K562 (cell line): ENCODE results near the gene ZMAT1. TPM values are rescaled to one million over a fixed set of nuclear protein-coding genes. Genes with fewer than 3 reads are reported as not detected.
A peak's percentile ranks its signal among the peaks of the same experiment; 100 is the strongest.

Source experiments
- ATAC-seq: fragments of 200-7000 bp; cut with Tn5 transposase; 3 replicates; pipeline ENCODE4 v1.9.1; 2020; ENCODE audit warnings: moderate library complexity
- BruUV-seq: library from RNA; stranded (reverse); fragments of 400-500 nt; replicated peaks from 2 replicates; lab custom pipeline; 2021; lab: Mats Ljungman, UMichigan
- CTCF ChIA-PET: fragments of 300-600 bp; formaldehyde crosslinking; extraction: SDS; loops from one replicate; lab custom pipeline; 2021; ENCODE audit warnings: low intra/inter-chr PET ratio; lab: Yijun Ruan, JAX
- POLR2A ChIA-PET: fragments of 300-600, 350-650 bp; sonication (Branson Sonifier 250); formaldehyde crosslinking; extraction: SDS; loops from one replicate; lab custom pipeline; 2021; ENCODE audit warnings: antibody characterized with exemption, inconsistent platforms; lab: Yijun Ruan, JAX
- DNase-seq, 4 experiments: peaks; one replicate each; pipeline versions ENCODE4 v3.0.0 to v3.0.0-alpha.2; 2011 to 2018; ENCODE audit warnings: low spot score in 3 of 4, mixed read lengths in 3 of 4; ENCODE audit errors: extremely low read depth in 1 of 4
- FAIRE-seq: peaks from 2 replicates; lab custom pipeline; 2011; peaks lifted over from hg19 to GRCh38; lab: Jason Lieb, UNC
- H2AFZ ChIP-seq: 2 replicates; pipeline ENCODE4 v1.6.0; 2011; ENCODE audit warnings: low read depth, low read length, control low read depth, inconsistent platforms
- H3K27ac ChIP-seq: fragments of 200-600 bp; 3 replicates; pipeline ENCODE4 v1.8.0; 2011; ENCODE audit warnings: low read depth, mild to moderate bottlenecking, control low read depth, inconsistent platforms, low read length, moderate library complexity, mixed read lengths; ENCODE audit errors: extremely low read depth
- H3K27me3 ChIP-seq, 2 experiments: fragments of 300-600 bp in 1 of 2; 2 replicates in 1 of 2; 3 replicates in 1 of 2; pipeline versions ENCODE4 v1.6.0 to v1.8.0; 2011; ENCODE audit warnings: inconsistent platforms in 2 of 2, low read length in 2 of 2, mild to moderate bottlenecking in 1 of 2, mixed read lengths in 1 of 2, moderate library complexity in 1 of 2; ENCODE audit not compliant: control insufficient read depth in 2 of 2, insufficient read depth in 2 of 2
- H3K36me3 ChIP-seq: fragments of 300-600 bp; 3 replicates; pipeline ENCODE4 v1.8.0; 2011; ENCODE audit warnings: mild to moderate bottlenecking, low read length, inconsistent platforms; ENCODE audit not compliant: control insufficient read depth, insufficient read depth
- H3K4me1 ChIP-seq, 2 experiments: fragments of 200-600 bp in 1 of 2; replicated peaks in 1 of 2; 2 replicates in 1 of 2; 3 replicates in 1 of 2; pipeline versions ENCODE4 v1.5.1 to v1.8.0; 2011; ENCODE audit warnings: inconsistent platforms in 2 of 2, low read length in 2 of 2, mild to moderate bottlenecking in 1 of 2, mixed read lengths in 1 of 2, moderate library complexity in 1 of 2; ENCODE audit not compliant: control insufficient read depth in 2 of 2, insufficient read depth in 2 of 2
- H3K4me2 ChIP-seq: 2 replicates; pipeline ENCODE4 v1.6.1; 2011; ENCODE audit warnings: low read length, control low read depth, inconsistent platforms, mixed read lengths; ENCODE audit not compliant: insufficient read depth
- H3K4me3 ChIP-seq: fragments of 200-600 bp; sonication (generic), shearing (Covaris generic); 2 replicates; pipeline ENCODE4 v1.5.1; 2016; ENCODE audit warnings: control low read depth, inconsistent platforms
- H3K79me2 ChIP-seq: fragments of 200-600 bp; 3 replicates; pipeline ENCODE4 v1.8.0; 2011; ENCODE audit warnings: low read length, inconsistent platforms; ENCODE audit not compliant: control insufficient read depth, insufficient read depth
- H3K9ac ChIP-seq, 2 experiments: 2 replicates each; pipeline versions ENCODE4 v1.6.0 to v1.6.1; 2011; ENCODE audit warnings: low read depth in 2 of 2, low read length in 2 of 2, control low read depth in 1 of 2, inconsistent platforms in 1 of 2, mild to moderate bottlenecking in 1 of 2, mixed read lengths in 1 of 2; ENCODE audit not compliant: insufficient read depth in 1 of 2
- H3K9me1 ChIP-seq: one replicate; pipeline ENCODE4 v1.6.0; 2011; ENCODE audit warnings: inconsistent platforms, mild to moderate bottlenecking, low read length, moderate library complexity; ENCODE audit not compliant: control insufficient read depth, insufficient read depth
- H3K9me3 ChIP-seq: replicated peaks from 2 replicates; pipeline ENCODE4 v1.5.1; 2011; ENCODE audit warnings: low read depth, low read length, inconsistent platforms; ENCODE audit not compliant: control insufficient read depth, insufficient read depth
- H4K20me1 ChIP-seq: replicated peaks from 2 replicates; pipeline ENCODE4 v1.6.1; 2011; ENCODE audit warnings: low read length, inconsistent platforms, mixed read lengths; ENCODE audit not compliant: control insufficient read depth, insufficient read depth
- HNRNPUL1 ChIP-seq: fragments of 200-400 bp; formaldehyde crosslinking; IDR thresholded peaks from 2 replicates; pipeline ENCODE4 v1.6.1; 2017; ENCODE audit warnings: low read length
- JUND ChIP-seq, 2 experiments: IDR thresholded peaks; 2 replicates in 1 of 2; 3 replicates in 1 of 2; pipeline ENCODE4 v1.6.1; 2011; ENCODE audit warnings: borderline replicate concordance in 2 of 2, low read depth in 2 of 2, low read length in 2 of 2, improper control_type of control experiment in 1 of 2, missing biosample characterization in 1 of 2, missing genetic modification characterization in 1 of 2, missing genetic modification reagents in 1 of 2
- MYBL2 ChIP-seq, 2 experiments: fragments of 450-650 bp in 1 of 2; sonication (generic) in 1 of 2; formaldehyde crosslinking in 1 of 2; IDR thresholded peaks; 2 replicates each; pipeline versions ENCODE4 v1.6.1 to v1.8.1; 2017 to 2022; ENCODE audit warnings: borderline replicate concordance in 1 of 2, inconsistent platforms in 1 of 2, low read depth in 1 of 2, mild to moderate bottlenecking in 1 of 2, missing genetic modification reagents in 1 of 2, moderate library complexity in 1 of 2
- NBN ChIP-seq: fragments of 450-650 bp; IDR thresholded peaks from 2 replicates; pipeline ENCODE4 v1.6.1; 2016; ENCODE audit warnings: low read depth, mild to moderate bottlenecking
- POLR2G ChIP-seq: fragments of 200-400 bp; formaldehyde crosslinking; IDR thresholded peaks from 2 replicates; pipeline ENCODE4 v1.6.1; 2017; ENCODE audit warnings: low read depth, mild to moderate bottlenecking, antibody characterized with exemption, low read length, moderate library complexity
- TBL1XR1 ChIP-seq, 2 experiments: IDR thresholded peaks; 2 replicates each; pipeline ENCODE4 v1.6.1; 2012; ENCODE audit warnings: improper control_type of control experiment in 2 of 2, low read length in 2 of 2, mild to moderate bottlenecking in 1 of 2
- ZNF133 ChIP-seq: fragments of 250-450 bp; sonication (Bioruptor Pico); IDR thresholded peaks from 2 replicates; pipeline ENCODE4 v1.4.0; 2020; ENCODE audit warnings: mild to moderate bottlenecking
- ZNF316 ChIP-seq: fragments of 450-650 bp; IDR thresholded peaks from 2 replicates; pipeline ENCODE4 v1.6.1; 2016
- ZNF57 ChIP-seq: fragments of 450-650 bp; formaldehyde crosslinking; IDR thresholded peaks from 2 replicates; pipeline ENCODE4 v1.4.0; 2020; ENCODE audit warnings: mild to moderate bottlenecking, moderate library complexity
- in situ Hi-C: fragments of 300-500 bp; cut with MboI; formaldehyde crosslinking; loops from 4 replicates; pipeline ENCODE4 v1.15.0; 2018; ENCODE audit warnings: inconsistent platforms, mixed read lengths
- intact Hi-C: fragments of 100-400 bp; cut with micrococcal nuclease; formaldehyde crosslinking; loops from 2 replicates; pipeline ENCODE4 v1.14.2; 2022
- polyA plus RNA-seq, 8 experiments: library from polyadenylated mRNA; depleted of rRNA in 4 of 8; stranded (reverse) in 5 of 8; unstranded in 3 of 8; fragments of >200 nt; fragmentation: Nextera tagmentation in 2 of 8; fragmentation: Illumina TruSeq in 1 of 8; extraction: Ambion mirVana in 2 of 8; extraction: Trizol in 1 of 8; gene quantifications; 2 replicates each; pipeline versions ENCODE4 v1.2.1 to v1.2.3, GENCODE V29; 2011 to 2014; ENCODE audit warnings: inconsistent platforms in 1 of 8, missing spikeins in 1 of 8
- total RNA-seq, 7 experiments: library from RNA; depleted of rRNA in 6 of 7; stranded (reverse); fragments of >200 nt in 6 of 7; fragmentation: Illumina TruSeq in 2 of 7; extraction: Trizol in 2 of 7; gene quantifications; 2 replicates each; pipeline versions ENCODE4 v1.2.1 to v1.2.3, GENCODE V29; 2011 to 2021; ENCODE audit warnings: low replicate concordance in 1 of 7
- TF ChIP-seq, protein P1 (sequence below), 2 experiments: fragments of 200-800 bp in 1 of 2; sonication (Bioruptor generic) in 1 of 2; sonication (generic) in 1 of 2; formaldehyde crosslinking in 1 of 2; IDR thresholded peaks in 1 of 2; conservative IDR thresholded peaks in 1 of 2; 2 replicates each; pipeline versions ENCODE4 v1.5.0 to v1.6.1; 2016 to 2020; ENCODE audit warnings: missing compliant biosample characterization in 1 of 2, missing genetic modification characterization in 1 of 2, missing genetic modification reagents in 1 of 2
- TF ChIP-seq, protein P2 (sequence below): fragments of 250-450 bp; sonication (Bioruptor Pico); IDR thresholded peaks from 2 replicates; pipeline ENCODE4 v1.6.1; 2021; ENCODE audit warnings: mild to moderate bottlenecking
- TF ChIP-seq, protein P3 (sequence below): fragments of 450-650 bp; IDR thresholded peaks from 2 replicates; pipeline ENCODE4 v1.6.1; 2016; ENCODE audit warnings: missing biosample characterization, missing genetic modification characterization
- TF ChIP-seq, protein P4 (sequence below): fragments of 250-450 bp; sonication (Bioruptor Pico); IDR thresholded peaks from 2 replicates; pipeline ENCODE4 v1.5.0; 2021; ENCODE audit warnings: mild to moderate bottlenecking, borderline replicate concordance

ZMAT1 gene
- total and polyA plus RNA-seq, 9 of the 15 experiments (the other 6 are each of a cell fraction or from before 2014, with no cell fraction given) = 0.03 to 0.05 (median 0.04) TPM; not detected in 3

DNA sequence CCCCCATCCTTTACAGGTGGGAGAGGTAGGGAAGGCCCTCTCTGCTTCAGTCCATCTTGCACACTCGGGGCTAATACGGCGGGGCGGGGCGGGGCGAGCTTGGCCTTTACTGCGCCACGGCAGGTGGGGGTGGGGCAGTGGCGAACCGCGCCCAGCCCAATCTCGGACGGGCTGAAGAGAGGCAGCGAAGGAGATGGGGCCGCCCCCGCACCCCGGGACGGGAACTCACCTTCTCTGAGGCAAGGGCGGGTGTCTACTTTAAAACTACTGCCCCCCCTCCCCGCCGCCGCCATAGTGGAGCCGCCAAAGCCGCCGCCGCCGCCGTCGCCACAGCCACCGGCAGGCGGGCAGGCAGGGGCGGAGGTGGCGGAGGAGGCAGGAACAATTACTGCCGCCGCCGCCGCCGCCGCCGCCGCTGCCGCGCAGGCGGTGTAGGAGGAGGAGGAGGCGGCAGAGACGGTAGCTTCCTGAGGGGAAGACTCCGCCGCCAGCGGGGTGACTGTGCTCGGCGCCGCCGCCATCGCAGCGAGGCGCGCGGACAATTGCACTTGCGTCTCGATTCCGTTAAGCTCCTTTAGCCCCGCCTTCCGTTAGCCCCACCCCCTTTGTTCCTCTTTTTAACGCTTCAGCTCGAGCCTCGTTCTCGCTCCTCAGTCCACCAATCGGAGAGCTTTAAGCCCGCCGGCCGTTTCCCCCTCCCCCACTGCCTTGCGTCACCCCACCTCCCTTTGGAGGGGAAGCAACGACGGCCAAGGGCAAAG is at the start of gene ZMAT1 (continued):
- peak; percentile 72 for TF ChIP-seq MYBL2 (IDR thresholded peaks at IDR 0.05; ENCODE audit: low read depth)
- no peak for TF ChIP-seq MYBL2 (CRISPR knock-in tag; IDR thresholded peaks at IDR 0.05; ENCODE audit: borderline replicate concordance)
- peak; percentile 94 for TF ChIP-seq POLR2G
- peak; percentile 71 for TF ChIP-seq JUND (IDR thresholded peaks at IDR 0.05; ENCODE audit: borderline replicate concordance, low read depth, low read length)
- no peak for TF ChIP-seq JUND (tag; IDR thresholded peaks at IDR 0.05; ENCODE audit: borderline replicate concordance, low read depth, low read length)

DNA sequence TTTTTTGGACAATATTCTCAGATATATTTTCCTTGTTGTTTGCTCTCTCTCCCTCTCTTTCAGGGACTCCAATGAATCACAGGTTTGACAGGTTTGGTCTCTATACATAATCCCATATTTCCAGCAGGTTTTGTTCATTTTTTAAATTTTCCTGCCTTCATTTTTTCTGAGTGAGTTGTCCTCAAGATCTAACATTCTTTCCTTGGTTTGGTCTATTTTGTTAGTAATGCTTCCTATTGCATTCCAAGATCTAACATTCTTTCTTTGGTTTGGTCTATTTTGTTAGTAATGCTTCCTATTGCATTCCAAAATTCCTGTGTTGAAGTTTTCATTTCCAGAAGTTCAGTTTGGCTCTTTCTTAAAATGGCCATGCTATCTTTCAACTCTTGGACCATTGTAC is 45.3 kb upstream of the ZMAT1 start:
- ChIA-PET CTCF (no interaction called here), POLR2A (no interaction called here)
- H4K20me1 ChIP-seq = no peaks in the 10 kb centered on the region
- no peaks in the 10 kb centered on the region for H3K79me2 ChIP-seq
- intact Hi-C loops (no loop called here), in situ Hi-C loops (no loop called here)
- no peak overlapping the region for H2AFZ ChIP-seq
- no peaks in the 10 kb centered on the region for H3K27me3 ChIP-seq
- BruUV-seq = no TSS peak
- ATAC-seq = no peak
- no peaks in the 10 kb centered on the region for H3K9me1 ChIP-seq
- FAIRE-seq = no peak
- no peak overlapping the region for H3K9ac ChIP-seq
- H3K4me2 ChIP-seq = no peak overlapping the region
- H3K27ac ChIP-seq = no peak overlapping the region
- H3K9me3 ChIP-seq = no peaks in the 10 kb centered on the region
- H3K36me3 ChIP-seq = no peaks in the 10 kb centered on the region
- no peak overlapping the region for H3K4me3 ChIP-seq
- no peak for DNase-seq
- H3K4me1 ChIP-seq = no peaks in the 10 kb centered on the region
- TF ChIP-seq NBN = no peak
- no peak for TF ChIP-seq ZNF57 (CRISPR knock-in tag)
- TF ChIP-seq ZNF133 (CRISPR knock-in tag) = no peak
- TF ChIP-seq TBL1XR1 (IDR thresholded peaks at IDR 0.05; ENCODE audit: low read length in 2 of 2) = no peak
- no peak for TF ChIP-seq HNRNPUL1
- TF ChIP-seq, protein P1, sequence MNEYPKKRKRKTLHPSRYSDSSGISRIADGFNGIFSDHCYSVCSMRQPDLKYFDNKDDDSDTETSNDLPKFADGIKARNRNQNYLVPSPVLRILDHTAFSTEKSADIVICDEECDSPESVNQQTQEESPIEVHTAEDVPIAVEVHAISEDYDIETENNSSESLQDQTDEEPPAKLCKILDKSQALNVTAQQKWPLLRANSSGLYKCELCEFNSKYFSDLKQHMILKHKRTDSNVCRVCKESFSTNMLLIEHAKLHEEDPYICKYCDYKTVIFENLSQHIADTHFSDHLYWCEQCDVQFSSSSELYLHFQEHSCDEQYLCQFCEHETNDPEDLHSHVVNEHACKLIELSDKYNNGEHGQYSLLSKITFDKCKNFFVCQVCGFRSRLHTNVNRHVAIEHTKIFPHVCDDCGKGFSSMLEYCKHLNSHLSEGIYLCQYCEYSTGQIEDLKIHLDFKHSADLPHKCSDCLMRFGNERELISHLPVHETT (CRISPR knock-in tag; conservative IDR thresholded peaks at IDR 0.05 in 1 of 2, IDR thresholded peaks at IDR 0.05 in 1 of 2) = no peak
- no peak for TF ChIP-seq ZNF316
- TF ChIP-seq, protein P2, sequence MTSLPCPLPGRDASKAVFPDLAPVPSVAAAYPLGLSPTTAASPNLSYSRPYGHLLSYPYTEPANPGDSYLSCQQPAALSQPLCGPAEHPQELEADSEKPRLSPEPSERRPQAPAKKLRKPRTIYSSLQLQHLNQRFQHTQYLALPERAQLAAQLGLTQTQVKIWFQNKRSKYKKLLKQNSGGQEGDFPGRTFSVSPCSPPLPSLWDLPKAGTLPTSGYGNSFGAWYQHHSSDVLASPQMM (CRISPR knock-in tag) = no peak
- TF ChIP-seq, protein P3, sequence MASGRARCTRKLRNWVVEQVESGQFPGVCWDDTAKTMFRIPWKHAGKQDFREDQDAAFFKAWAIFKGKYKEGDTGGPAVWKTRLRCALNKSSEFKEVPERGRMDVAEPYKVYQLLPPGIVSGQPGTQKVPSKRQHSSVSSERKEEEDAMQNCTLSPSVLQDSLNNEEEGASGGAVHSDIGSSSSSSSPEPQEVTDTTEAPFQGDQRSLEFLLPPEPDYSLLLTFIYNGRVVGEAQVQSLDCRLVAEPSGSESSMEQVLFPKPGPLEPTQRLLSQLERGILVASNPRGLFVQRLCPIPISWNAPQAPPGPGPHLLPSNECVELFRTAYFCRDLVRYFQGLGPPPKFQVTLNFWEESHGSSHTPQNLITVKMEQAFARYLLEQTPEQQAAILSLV (tag) = no peak
- TF ChIP-seq, protein P4, sequence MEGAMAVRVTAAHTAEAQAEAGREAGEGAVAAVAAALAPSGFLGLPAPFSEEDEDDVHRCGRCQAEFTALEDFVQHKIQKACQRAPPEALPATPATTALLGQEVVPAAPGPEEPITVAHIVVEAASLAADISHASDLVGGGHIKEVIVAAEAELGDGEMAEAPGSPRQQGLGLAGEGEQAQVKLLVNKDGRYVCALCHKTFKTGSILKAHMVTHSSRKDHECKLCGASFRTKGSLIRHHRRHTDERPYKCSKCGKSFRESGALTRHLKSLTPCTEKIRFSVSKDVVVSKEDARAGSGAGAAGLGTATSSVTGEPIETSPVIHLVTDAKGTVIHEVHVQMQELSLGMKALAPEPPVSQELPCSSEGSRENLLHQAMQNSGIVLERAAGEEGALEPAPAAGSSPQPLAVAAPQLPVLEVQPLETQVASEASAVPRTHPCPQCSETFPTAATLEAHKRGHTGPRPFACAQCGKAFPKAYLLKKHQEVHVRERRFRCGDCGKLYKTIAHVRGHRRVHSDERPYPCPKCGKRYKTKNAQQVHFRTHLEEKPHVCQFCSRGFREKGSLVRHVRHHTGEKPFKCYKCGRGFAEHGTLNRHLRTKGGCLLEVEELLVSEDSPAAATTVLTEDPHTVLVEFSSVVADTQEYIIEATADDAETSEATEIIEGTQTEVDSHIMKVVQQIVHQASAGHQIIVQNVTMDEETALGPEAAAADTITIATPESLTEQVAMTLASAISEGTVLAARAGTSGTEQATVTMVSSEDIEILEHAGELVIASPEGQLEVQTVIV (CRISPR knock-in tag) = no peak
